Esophagus squamous epithelium (tissue), 5 donors: ENCODE data around the gene CNTNAP5. TPM values are rescaled to one million over a fixed set of nuclear protein-coding genes. Genes with fewer than 3 reads are reported as not detected.

Experiments
- DNase-seq: peaks from one replicate; lab custom pipeline; 2025; lab: John Stamatoyannopoulos, UW
- H3K27ac ChIP-seq, 4 donors: fragments of 200-600 bp; sonication (generic); one replicate each; pipeline ENCODE4 v1.5.1; 2016 to 2019; ENCODE audit warnings: mild to moderate bottlenecking in 1 of 4
- H3K27me3 ChIP-seq, 4 donors: fragments of 200-600 bp; sonication (generic); 1 replicate in 3 of 4; 2 replicates in 1 of 4; pipeline versions ENCODE4 v1.5.1 to v1.6.0; 2017 to 2021; ENCODE audit warnings: antibody characterized with exemption in 1 of 4
- H3K36me3 ChIP-seq, 3 donors: fragments of 200-600 bp; sonication (generic); one replicate each; pipeline ENCODE4 v1.5.1; 2016 to 2019
- H3K4me1 ChIP-seq, 3 donors: fragments of 200-600 bp; sonication (generic); one replicate each; pipeline ENCODE4 v1.5.1; 2017 to 2019
- H3K4me3 ChIP-seq, 4 donors: fragments of 200-600 bp; sonication (generic); 1 replicate in 3 of 4; 2 replicates in 1 of 4; pipeline ENCODE4 v1.5.1; 2016 to 2019; ENCODE audit warnings: mild to moderate bottlenecking in 2 of 4, moderate library complexity in 1 of 4
- H3K9me3 ChIP-seq, 3 donors: fragments of 200-600 bp; sonication (generic); one replicate each; pipeline ENCODE4 v1.5.1; 2016 to 2019
- POLR2A ChIP-seq, 4 donors: fragments of 450-650 bp; IDR thresholded peaks; one replicate each; pipeline ENCODE4 v1.6.1; 2017; ENCODE audit warnings: antibody characterized with exemption in 4 of 4, mild to moderate bottlenecking in 4 of 4, moderate library complexity in 3 of 4
- WGBS, 2 donors: methylation state at CpG; one replicate each; pipeline ENCODE4 v1.1.5; 2018; 5-methylcytosine and 5-hydroxymethylcytosine counted together
- intact Hi-C: fragments of 100-400 bp; cut with DNase I; formaldehyde crosslinking; loops from one replicate; pipeline ENCODE4 v1.15.0; 2022
- total RNA-seq, 4 donors: library from RNA; depleted of rRNA; stranded (reverse); fragments of >200 nt; gene quantifications; one replicate each; pipeline ENCODE4 v1.1.0, GENCODE V29; 2016
- TF ChIP-seq, protein P1 (sequence below), 6 experiments: fragments of 450-650 bp in 4 of 6; fragments of 200-600 bp in 2 of 6; sonication (generic) in 2 of 6; IDR thresholded peaks; one replicate each; pipeline ENCODE4 v1.5.1; 2016 to 2019; ENCODE audit warnings: antibody characterized with exemption in 6 of 6, mild to moderate bottlenecking in 4 of 6, moderate library complexity in 4 of 6
- donor health status: DM: yes; HTN: yes; CAD: no.

Gene CNTNAP5
- total RNA-seq, 4 donors from 2014 or later = not detected

DNA sequence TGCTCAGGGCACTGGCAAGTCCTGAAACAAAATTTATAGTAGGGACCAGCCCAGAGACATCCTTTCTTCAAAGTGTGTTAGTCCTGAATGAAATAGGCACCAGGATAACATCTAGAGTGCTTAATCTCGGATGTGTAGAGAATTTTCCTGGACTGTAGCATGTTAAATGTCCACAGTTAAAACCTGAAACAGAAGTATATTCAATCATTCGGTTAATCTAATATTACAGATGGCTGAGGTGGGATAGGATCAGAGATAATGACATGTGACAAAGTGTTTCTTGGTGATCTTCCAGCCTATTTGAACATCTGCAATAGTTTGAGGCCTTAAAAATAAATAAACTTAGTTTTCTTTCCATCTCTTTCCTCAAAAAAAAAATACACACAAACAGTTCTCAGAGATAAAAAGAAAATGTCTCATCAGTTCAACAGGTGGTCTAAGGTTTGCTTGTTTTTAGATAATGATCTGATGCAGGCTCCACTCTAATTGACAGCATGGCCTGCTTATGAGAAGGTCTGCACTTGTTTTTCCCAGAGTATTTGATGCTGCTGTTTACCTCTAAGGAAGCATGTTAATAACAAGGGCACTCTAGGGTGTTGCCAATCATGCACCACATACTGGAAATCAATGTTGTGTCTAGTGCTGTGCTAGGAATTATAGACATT is 25.9 kb downstream of the CNTNAP5 start:
- TF ChIP-seq POLR2A (IDR thresholded peaks at IDR 0.05) = no peak
- TF ChIP-seq, protein P1, sequence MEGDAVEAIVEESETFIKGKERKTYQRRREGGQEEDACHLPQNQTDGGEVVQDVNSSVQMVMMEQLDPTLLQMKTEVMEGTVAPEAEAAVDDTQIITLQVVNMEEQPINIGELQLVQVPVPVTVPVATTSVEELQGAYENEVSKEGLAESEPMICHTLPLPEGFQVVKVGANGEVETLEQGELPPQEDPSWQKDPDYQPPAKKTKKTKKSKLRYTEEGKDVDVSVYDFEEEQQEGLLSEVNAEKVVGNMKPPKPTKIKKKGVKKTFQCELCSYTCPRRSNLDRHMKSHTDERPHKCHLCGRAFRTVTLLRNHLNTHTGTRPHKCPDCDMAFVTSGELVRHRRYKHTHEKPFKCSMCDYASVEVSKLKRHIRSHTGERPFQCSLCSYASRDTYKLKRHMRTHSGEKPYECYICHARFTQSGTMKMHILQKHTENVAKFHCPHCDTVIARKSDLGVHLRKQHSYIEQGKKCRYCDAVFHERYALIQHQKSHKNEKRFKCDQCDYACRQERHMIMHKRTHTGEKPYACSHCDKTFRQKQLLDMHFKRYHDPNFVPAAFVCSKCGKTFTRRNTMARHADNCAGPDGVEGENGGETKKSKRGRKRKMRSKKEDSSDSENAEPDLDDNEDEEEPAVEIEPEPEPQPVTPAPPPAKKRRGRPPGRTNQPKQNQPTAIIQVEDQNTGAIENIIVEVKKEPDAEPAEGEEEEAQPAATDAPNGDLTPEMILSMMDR (IDR thresholded peaks at IDR 0.05) = no peak
- H3K4me1 ChIP-seq = no peaks in the 10 kb centered on the region
- H3K4me3 ChIP-seq = no peak overlapping the region
- H3K27me3 ChIP-seq = no peaks in the 10 kb centered on the region
- no peak overlapping the region for H3K27ac ChIP-seq
- no peaks in the 10 kb centered on the region for H3K9me3 ChIP-seq
- no peaks in the 10 kb centered on the region for H3K36me3 ChIP-seq
- intact Hi-C loops = no loop called here
- WGBS, 2 donors = 50 to 63% methylated on average over 2 of the region's 2 CpGs
- no peak for DNase-seq

DNA sequence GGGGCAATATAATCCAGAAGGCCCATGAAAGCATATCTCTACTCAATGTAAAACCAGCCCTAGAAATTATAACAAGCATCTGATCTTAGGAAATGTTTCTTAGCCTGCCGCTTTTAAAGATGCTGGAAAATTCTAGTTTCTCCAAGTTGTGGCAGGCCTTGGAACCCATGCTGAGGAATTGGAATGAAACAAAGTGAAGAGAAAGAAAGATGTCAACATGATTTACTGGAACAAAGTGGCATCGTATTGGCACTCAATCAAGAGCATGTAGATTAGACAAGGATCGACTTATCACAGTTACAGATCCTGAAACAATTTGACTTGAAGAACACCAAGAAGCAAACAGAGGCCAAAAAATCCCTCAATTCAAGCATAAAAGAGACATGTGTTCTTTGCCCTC is 28.7 kb downstream of the CNTNAP5 start:
- Histone ChIP-seq H3K27me3 (no peaks in the 10 kb centered on the region), H3K36me3 (no peaks in the 10 kb centered on the region), H3K4me1 (no peaks in the 10 kb centered on the region), H3K4me3 (no peak overlapping the region), H3K9me3 (no peaks in the 10 kb centered on the region), H3K27ac (no peak overlapping the region)
- DNase-seq = no peak
- WGBS, 2 donors = 68 to 73% methylated on average over 3 of the region's 3 CpGs
- intact Hi-C loops = no loop called here
- no peak for TF ChIP-seq POLR2A (IDR thresholded peaks at IDR 0.05)
- TF ChIP-seq, protein P1 (IDR thresholded peaks at IDR 0.05) = no peak

DNA sequence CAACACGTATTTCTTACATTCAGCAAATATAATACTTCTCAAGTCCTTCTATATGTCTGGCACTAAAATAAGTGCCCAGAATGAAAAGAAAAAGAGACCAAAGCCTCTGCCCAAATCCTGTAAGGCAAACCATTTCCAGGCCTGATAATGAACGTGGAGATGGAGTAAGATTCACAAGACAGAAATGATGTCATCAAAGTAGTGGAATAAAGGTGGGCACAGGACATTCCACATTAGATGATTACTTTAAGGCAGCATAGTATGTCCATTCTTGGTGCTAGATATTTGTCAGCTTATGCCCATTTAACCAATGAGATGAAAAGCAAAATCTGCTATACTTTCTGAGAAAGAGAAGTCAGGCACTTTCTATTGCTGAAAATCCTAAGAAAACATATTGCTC is 38.5 kb downstream of the CNTNAP5 start:
- no peak for TF ChIP-seq POLR2A (IDR thresholded peaks at IDR 0.05)
- TF ChIP-seq, protein P1 (IDR thresholded peaks at IDR 0.05) = no peak
- DNase-seq = no peak
- Histone ChIP-seq H3K27ac (no peak overlapping the region), H3K4me1 (no peaks in the 10 kb centered on the region), H3K27me3 (no peaks in the 10 kb centered on the region), H3K9me3 (no peaks in the 10 kb centered on the region), H3K4me3 (no peak overlapping the region), H3K36me3 (no peaks in the 10 kb centered on the region)
- intact Hi-C loops = no loop called here
- WGBS, 2 donors = 74 to 80% methylated on average over 2 of the region's 2 CpGs

- Histone ChIP-seq H3K27me3 (no peaks in the 10 kb centered on the region), H3K9me3 (no peaks in the 10 kb centered on the region), H3K4me3 (no peak overlapping the region), H3K4me1 (no peaks in the 10 kb centered on the region), H3K27ac (no peak overlapping the region), H3K36me3 (no peaks in the 10 kb centered on the region)
- no peak for TF ChIP-seq POLR2A (IDR thresholded peaks at IDR 0.05)
- TF ChIP-seq, protein P1 (IDR thresholded peaks at IDR 0.05) = no peak
- intact Hi-C loops = no loop called here
- WGBS, 2 donors = 58 to 63% methylated on average over 4 of the region's 4 CpGs
- no peak for DNase-seq
Measured at GRCh38 chr2:124065636-124066035, 40.5 kb downstream of the CNTNAP5 start.

- no peaks in the 10 kb centered on the region for H3K4me1 ChIP-seq
- intact Hi-C loops = no loop called here
- H3K36me3 ChIP-seq = no peaks in the 10 kb centered on the region
- no peak for DNase-seq
- H3K4me3 ChIP-seq = no peak overlapping the region
- H3K9me3 ChIP-seq = no peaks in the 10 kb centered on the region
- TF ChIP-seq POLR2A (IDR thresholded peaks at IDR 0.05) = no peak
- no peak overlapping the region for H3K27ac ChIP-seq
- no peaks in the 10 kb centered on the region for H3K27me3 ChIP-seq
Measured at GRCh38 chr2:124066776-124067175, 41.7 kb downstream of the CNTNAP5 start.

DNA sequence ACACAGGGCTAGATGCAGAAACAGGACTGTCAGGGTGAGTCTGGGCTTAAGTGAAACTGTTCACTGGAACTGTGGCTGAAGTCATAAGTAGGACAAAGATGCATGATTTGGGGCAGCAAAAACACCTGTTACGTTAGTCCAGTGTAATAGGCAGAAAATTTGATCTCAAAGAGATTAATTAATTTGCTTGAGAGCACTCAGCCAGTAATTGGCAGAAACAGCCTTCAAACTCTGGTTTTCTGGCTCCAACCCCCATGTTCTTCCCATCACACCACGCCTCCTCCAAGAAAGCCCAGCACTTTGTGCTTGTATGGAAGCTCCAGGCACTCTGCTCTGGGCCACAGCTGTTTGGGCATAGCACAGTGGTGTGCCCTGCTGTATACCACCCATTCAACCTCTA is 54.0 kb downstream of the CNTNAP5 start:
- Histone ChIP-seq H3K4me1 (no peaks in the 10 kb centered on the region), H3K36me3 (no peaks in the 10 kb centered on the region), H3K4me3 (no peak overlapping the region), H3K27ac (no peak overlapping the region), H3K27me3 (no peaks in the 10 kb centered on the region), H3K9me3 (no peaks in the 10 kb centered on the region)
- TF ChIP-seq, protein P1 (IDR thresholded peaks at IDR 0.05) = no peak
- no peak for TF ChIP-seq POLR2A (IDR thresholded peaks at IDR 0.05)
- DNase-seq = no peak
- 64 to 78% methylated on average over 2 of the region's 2 CpGs for WGBS, 2 donors
- intact Hi-C loops = no loop called here
